ENCODE data around the gene RRP8. TPM values are rescaled to one million over a fixed set of nuclear protein-coding genes. Genes with fewer than 3 reads are reported as not detected.

RRP8 gene
- total RNA-seq, 1 donor from 2014 or later = 14.6 TPM

GRCh38 chr11:6569706-6570105 is 33.7 kb downstream of the RRP8 start:
- Mint-ChIP-seq H3K4me1 (ENCODE audit: unreplicated experiment) (no peaks in the 10 kb centered on the region), H3K9me3 (ENCODE audit: unreplicated experiment) (no peaks in the 10 kb centered on the region), H3K27me3 (ENCODE audit: unreplicated experiment) (peaks cover 11% of the 10 kb centered on the region), H3K4me3 (ENCODE audit: unreplicated experiment) (no peak overlapping the region), H3K36me3 (ENCODE audit: low read depth, unreplicated experiment) (peaks cover 13% of the 10 kb centered on the region), H3K27ac (ENCODE audit: unreplicated experiment) (no peak overlapping the region)
- DNase-seq (ENCODE audit: low spot score) = no peak
- TF ChIP-seq, protein P1, sequence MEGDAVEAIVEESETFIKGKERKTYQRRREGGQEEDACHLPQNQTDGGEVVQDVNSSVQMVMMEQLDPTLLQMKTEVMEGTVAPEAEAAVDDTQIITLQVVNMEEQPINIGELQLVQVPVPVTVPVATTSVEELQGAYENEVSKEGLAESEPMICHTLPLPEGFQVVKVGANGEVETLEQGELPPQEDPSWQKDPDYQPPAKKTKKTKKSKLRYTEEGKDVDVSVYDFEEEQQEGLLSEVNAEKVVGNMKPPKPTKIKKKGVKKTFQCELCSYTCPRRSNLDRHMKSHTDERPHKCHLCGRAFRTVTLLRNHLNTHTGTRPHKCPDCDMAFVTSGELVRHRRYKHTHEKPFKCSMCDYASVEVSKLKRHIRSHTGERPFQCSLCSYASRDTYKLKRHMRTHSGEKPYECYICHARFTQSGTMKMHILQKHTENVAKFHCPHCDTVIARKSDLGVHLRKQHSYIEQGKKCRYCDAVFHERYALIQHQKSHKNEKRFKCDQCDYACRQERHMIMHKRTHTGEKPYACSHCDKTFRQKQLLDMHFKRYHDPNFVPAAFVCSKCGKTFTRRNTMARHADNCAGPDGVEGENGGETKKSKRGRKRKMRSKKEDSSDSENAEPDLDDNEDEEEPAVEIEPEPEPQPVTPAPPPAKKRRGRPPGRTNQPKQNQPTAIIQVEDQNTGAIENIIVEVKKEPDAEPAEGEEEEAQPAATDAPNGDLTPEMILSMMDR (IDR thresholded peaks at IDR 0.05; ENCODE audit: unreplicated experiment) = no peak

GRCh38 chr11:6568191-6568918 is 35.1 kb downstream of the RRP8 start:
- H3K27ac Mint-ChIP-seq (ENCODE audit: unreplicated experiment) = no peak overlapping the region
- H3K27me3 Mint-ChIP-seq (ENCODE audit: unreplicated experiment) = peaks cover 11% of the 10 kb centered on the region
- H3K4me3 Mint-ChIP-seq (ENCODE audit: unreplicated experiment) = no peak overlapping the region

GRCh38 chr11:6567371-6567745 is 36.1 kb downstream of the RRP8 start:
- H3K9me3 Mint-ChIP-seq (ENCODE audit: unreplicated experiment) = no peaks in the 10 kb centered on the region
- no peak overlapping the region for H3K27ac Mint-ChIP-seq (ENCODE audit: unreplicated experiment)
- TF ChIP-seq, protein P1 (IDR thresholded peaks at IDR 0.05; ENCODE audit: unreplicated experiment) = no peak
- no peak overlapping the region for H3K4me3 Mint-ChIP-seq (ENCODE audit: unreplicated experiment)
- peaks cover 15% of the 10 kb centered on the region for H3K36me3 Mint-ChIP-seq (ENCODE audit: low read depth, unreplicated experiment)
- no peak for DNase-seq (ENCODE audit: low spot score)
- H3K4me1 Mint-ChIP-seq (ENCODE audit: unreplicated experiment) = no peaks in the 10 kb centered on the region
- peaks cover 9% of the 10 kb centered on the region for H3K27me3 Mint-ChIP-seq (ENCODE audit: unreplicated experiment)

More at GRCh38 chr11:6568191-6568918, 35.1 kb downstream of the RRP8 start:
- DNase-seq (ENCODE audit: low spot score) = no peak
- TF ChIP-seq, protein P1 (IDR thresholded peaks at IDR 0.05; ENCODE audit: unreplicated experiment) = no peak
- Mint-ChIP-seq H3K4me1 (ENCODE audit: unreplicated experiment) (no peaks in the 10 kb centered on the region), H3K9me3 (ENCODE audit: unreplicated experiment) (no peaks in the 10 kb centered on the region), H3K36me3 (ENCODE audit: low read depth, unreplicated experiment) (peaks cover 13% of the 10 kb centered on the region)

GRCh38 chr11:6566704-6567370 is 36.6 kb downstream of the RRP8 start:
- Mint-ChIP-seq H3K4me1 (ENCODE audit: unreplicated experiment) (no peaks in the 10 kb centered on the region), H3K27ac (ENCODE audit: unreplicated experiment) (no peak overlapping the region), H3K27me3 (ENCODE audit: unreplicated experiment) (peaks cover 9% of the 10 kb centered on the region), H3K9me3 (ENCODE audit: unreplicated experiment) (no peaks in the 10 kb centered on the region), H3K36me3 (ENCODE audit: low read depth, unreplicated experiment) (peaks cover 18% of the 10 kb centered on the region), H3K4me3 (ENCODE audit: unreplicated experiment) (peak overlapping the region; percentile 81)
- TF ChIP-seq, protein P1 (IDR thresholded peaks at IDR 0.05; ENCODE audit: unreplicated experiment) = no peak
- DNase-seq (ENCODE audit: low spot score) = no peak
